ENCODE data around the gene BTBD6.

BTBD6 gene

GRCh38 chr14:105218611-105219010 lies 29.7 kb upstream of the BTBD6 start:
- Histone ChIP-seq H3K27ac (ENCODE audit: low read depth in 2 of 2, low read length in 2 of 2) (no peak overlapping the region), H3K27me3 (ENCODE audit: control insufficient read depth in 2 of 2, insufficient read depth in 2 of 2, low read length in 2 of 2) (no peaks in the 10 kb centered on the region), H3K4me1 (ENCODE audit: control insufficient read depth in 2 of 2, insufficient read depth in 2 of 2, low read length in 2 of 2) (no peaks in the 10 kb centered on the region), H3K9ac (ENCODE audit: low read depth in 1 of 2, low read length in 2 of 2) (no peak overlapping the region), H3K4me3 (ENCODE audit: low read length in 2 of 2) (no peak overlapping the region), H3K36me3 (ENCODE audit: control insufficient read depth in 2 of 2, insufficient read depth in 2 of 2, low read length in 2 of 2) (peaks cover 31 to 38% of the 10 kb centered on the region in 2 donors), H3K9me3 (ENCODE audit: control insufficient read depth in 2 of 2, low read length in 2 of 2) (no peaks in the 10 kb centered on the region)

- no peaks in the 10 kb centered on the region for H3K9me3 ChIP-seq (ENCODE audit: control insufficient read depth in 2 of 2, low read length in 2 of 2)
- no peaks in the 10 kb centered on the region for H3K27me3 ChIP-seq (ENCODE audit: control insufficient read depth in 2 of 2, insufficient read depth in 2 of 2, low read length in 2 of 2)
- H3K4me3 ChIP-seq (ENCODE audit: low read length in 2 of 2): no peak overlapping the region
- peaks cover 31 to 38% of the 10 kb centered on the region in 2 donors for H3K36me3 ChIP-seq (ENCODE audit: control insufficient read depth in 2 of 2, insufficient read depth in 2 of 2, low read length in 2 of 2)
- H3K9ac ChIP-seq (ENCODE audit: low read depth in 1 of 2, low read length in 2 of 2): no peak overlapping the region
- H3K4me1 ChIP-seq (ENCODE audit: control insufficient read depth in 2 of 2, insufficient read depth in 2 of 2, low read length in 2 of 2): no peaks in the 10 kb centered on the region
- no peak overlapping the region for H3K27ac ChIP-seq (ENCODE audit: low read depth in 2 of 2, low read length in 2 of 2)
Observed at GRCh38 chr14:105219043-105219612, 29.2 kb upstream of the BTBD6 start.

GRCh38 chr14:105219753-105220152 lies 28.6 kb upstream of the BTBD6 start:
- Histone ChIP-seq H3K9me3 (ENCODE audit: control insufficient read depth in 2 of 2, low read length in 2 of 2) (no peaks in the 10 kb centered on the region), H3K36me3 (ENCODE audit: control insufficient read depth in 2 of 2, insufficient read depth in 2 of 2, low read length in 2 of 2) (peaks cover 31 to 36% of the 10 kb centered on the region in 2 donors), H3K27me3 (ENCODE audit: control insufficient read depth in 2 of 2, insufficient read depth in 2 of 2, low read length in 2 of 2) (no peaks in the 10 kb centered on the region), H3K27ac (ENCODE audit: low read depth in 2 of 2, low read length in 2 of 2) (no peak overlapping the region), H3K4me3 (ENCODE audit: low read length in 2 of 2) (no peak overlapping the region), H3K4me1 (ENCODE audit: control insufficient read depth in 2 of 2, insufficient read depth in 2 of 2, low read length in 2 of 2) (no peaks in the 10 kb centered on the region), H3K9ac (ENCODE audit: low read depth in 1 of 2, low read length in 2 of 2) (no peak overlapping the region)

DNA sequence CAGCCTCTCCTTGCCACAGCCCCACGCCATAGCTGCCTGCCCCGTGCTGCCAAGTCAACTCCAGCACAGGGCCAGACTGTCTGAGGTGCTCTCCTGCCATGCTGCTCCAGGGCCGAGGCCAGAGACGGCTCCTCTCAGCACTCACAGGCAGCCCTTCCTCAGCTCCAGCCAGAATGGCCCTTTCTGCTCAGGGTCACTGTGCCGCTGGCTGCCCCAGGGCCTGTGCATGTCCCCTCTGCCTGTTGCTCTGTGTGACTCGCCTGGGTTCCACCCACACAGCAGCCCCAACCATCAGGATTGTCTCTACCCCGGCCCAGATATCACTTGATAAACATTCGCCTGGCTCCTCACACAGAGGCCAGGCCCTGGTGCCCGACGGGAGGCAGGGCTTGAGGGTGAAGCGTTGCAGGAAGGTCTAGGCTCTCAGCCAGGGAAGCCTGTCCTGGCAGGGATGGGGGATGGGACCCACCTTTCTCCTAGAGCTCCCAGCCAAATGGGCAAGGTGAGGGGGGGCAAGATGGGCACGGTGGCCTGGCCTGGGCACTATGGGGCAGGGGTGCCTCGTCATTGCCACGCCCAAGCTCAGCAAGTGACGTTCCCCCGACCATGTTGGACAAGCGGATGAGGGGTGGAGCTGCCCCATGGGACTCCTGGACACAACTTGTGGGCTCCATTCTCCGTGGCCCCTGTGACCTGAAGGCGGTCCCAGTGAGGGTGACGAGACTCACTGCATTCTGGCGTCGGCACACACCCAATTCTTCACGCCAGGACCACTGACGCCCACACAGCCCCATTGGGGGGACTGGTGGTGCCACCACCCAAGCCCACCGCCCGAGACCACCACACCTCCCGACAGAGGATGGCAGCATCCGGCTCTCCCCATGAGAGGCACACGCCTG lies 27.4 kb upstream of the BTBD6 start:
- Histone ChIP-seq H3K9me3 (ENCODE audit: control insufficient read depth in 2 of 2, low read length in 2 of 2) (no peaks in the 10 kb centered on the region), H3K9ac (ENCODE audit: low read depth in 1 of 2, low read length in 2 of 2) (no peak overlapping the region), H3K4me1 (ENCODE audit: control insufficient read depth in 2 of 2, insufficient read depth in 2 of 2, low read length in 2 of 2) (no peaks in the 10 kb centered on the region), H3K27me3 (ENCODE audit: control insufficient read depth in 2 of 2, insufficient read depth in 2 of 2, low read length in 2 of 2) (no peaks in the 10 kb centered on the region), H3K4me3 (ENCODE audit: low read length in 2 of 2) (no peak overlapping the region), H3K27ac (ENCODE audit: low read depth in 2 of 2, low read length in 2 of 2) (no peak overlapping the region), H3K36me3 (ENCODE audit: control insufficient read depth in 2 of 2, insufficient read depth in 2 of 2, low read length in 2 of 2) (peaks cover 31 to 32% of the 10 kb centered on the region in 2 donors)

DNA sequence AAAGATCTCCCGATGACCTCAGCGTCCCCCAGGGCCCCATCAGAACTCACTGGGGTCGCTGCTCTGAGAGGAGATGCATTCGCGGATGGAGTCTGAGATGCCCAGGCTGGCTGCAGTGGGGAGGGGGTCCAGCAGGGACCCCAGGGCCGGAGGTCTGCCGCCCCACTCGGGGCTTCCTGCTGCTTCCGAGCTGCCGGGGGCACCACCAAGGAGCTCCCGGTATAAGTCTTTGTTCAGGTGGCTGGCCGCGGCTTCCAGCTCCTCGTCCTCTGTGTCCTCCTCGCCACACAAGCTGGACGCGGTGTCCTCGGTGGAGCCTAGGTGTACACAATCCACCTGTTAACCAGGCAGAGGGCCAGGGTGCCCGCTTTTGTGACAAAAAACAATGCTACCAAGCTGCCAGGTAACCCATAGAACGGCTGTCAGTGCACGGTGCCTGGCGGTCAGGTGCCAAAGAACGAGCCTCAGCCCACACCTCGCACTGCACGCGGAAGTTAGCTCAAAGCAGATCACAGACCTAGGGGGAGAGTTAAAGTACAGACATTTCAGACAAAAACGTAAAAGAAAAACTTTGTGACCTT lies 26.6 kb upstream of the BTBD6 start:
- H3K4me1 ChIP-seq (ENCODE audit: control insufficient read depth in 2 of 2, insufficient read depth in 2 of 2, low read length in 2 of 2): no peaks in the 10 kb centered on the region
- H3K9me3 ChIP-seq (ENCODE audit: control insufficient read depth in 2 of 2, low read length in 2 of 2): no peaks in the 10 kb centered on the region
- H3K9ac ChIP-seq (ENCODE audit: low read depth in 1 of 2, low read length in 2 of 2): no peak overlapping the region
- peaks cover 36 to 39% of the 10 kb centered on the region in 2 donors for H3K36me3 ChIP-seq (ENCODE audit: control insufficient read depth in 2 of 2, insufficient read depth in 2 of 2, low read length in 2 of 2)
- no peaks in the 10 kb centered on the region for H3K27me3 ChIP-seq (ENCODE audit: control insufficient read depth in 2 of 2, insufficient read depth in 2 of 2, low read length in 2 of 2)
- no peak overlapping the region for H3K27ac ChIP-seq (ENCODE audit: low read depth in 2 of 2, low read length in 2 of 2)
- H3K4me3 ChIP-seq (ENCODE audit: low read length in 2 of 2): no peak overlapping the region

DNA sequence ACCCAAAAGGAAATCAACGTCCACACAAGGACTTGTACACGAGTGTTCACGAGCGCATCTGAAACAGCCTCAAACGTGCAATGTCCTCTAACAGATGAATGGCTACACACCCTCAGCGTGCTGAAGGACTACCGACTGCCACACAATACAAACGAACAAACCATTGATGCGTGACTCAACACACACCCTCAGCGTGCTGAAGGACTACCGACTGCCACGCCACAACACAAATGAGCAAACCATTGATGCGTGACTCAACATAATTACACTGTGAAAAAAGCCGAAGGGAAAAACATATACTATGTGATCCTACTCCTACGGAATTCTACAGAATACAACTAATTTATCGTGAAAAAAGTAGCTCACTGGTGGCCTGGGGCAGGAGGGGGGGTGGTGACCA lies 25.1 kb upstream of the BTBD6 start:
- Histone ChIP-seq H3K36me3 (ENCODE audit: control insufficient read depth in 2 of 2, insufficient read depth in 2 of 2, low read length in 2 of 2) (peaks cover 32 to 34% of the 10 kb centered on the region in 2 donors), H3K27ac (ENCODE audit: low read depth in 2 of 2, low read length in 2 of 2) (no peak overlapping the region), H3K4me1 (ENCODE audit: control insufficient read depth in 2 of 2, insufficient read depth in 2 of 2, low read length in 2 of 2) (no peaks in the 10 kb centered on the region)

DNA sequence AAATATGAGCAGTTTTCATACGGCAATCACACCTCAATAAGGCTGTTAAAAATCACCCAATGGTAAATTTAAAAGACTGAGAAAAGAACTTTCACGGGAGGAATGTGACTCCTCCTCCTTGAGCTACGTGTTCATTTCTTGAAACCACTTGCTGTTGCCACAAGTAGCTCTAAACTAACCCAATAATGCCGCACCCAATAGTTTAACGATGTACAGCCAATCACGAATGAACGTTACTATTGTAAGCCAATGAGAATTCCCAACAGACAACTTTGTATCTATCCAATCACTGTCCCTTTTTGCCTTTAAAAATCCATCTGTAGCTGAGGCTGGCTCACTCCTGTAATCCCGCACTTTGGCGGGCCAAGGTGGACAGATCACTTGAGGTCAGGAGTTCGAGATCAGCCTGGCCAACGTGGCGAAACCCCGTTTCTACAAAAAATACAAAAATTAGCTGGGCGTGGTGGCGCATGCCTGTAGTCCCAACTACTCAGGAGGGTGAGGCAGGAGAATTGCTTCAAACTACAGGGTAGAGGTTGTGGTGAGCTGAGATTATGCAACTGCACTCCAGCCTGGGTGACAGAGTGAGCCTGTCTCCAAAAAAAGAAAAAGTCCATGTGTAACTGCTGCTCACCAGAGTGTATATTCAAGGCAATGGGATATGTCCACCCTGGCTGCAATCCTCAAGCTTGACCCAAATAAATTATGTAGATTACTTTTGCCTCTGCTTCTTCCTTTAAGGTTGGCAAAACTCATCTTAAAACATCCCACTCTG lies 24.4 kb upstream of the BTBD6 start:
- H3K9ac ChIP-seq (ENCODE audit: low read depth in 1 of 2, low read length in 2 of 2): no peak overlapping the region
- peaks cover 27 to 30% of the 10 kb centered on the region in 2 donors for H3K36me3 ChIP-seq (ENCODE audit: control insufficient read depth in 2 of 2, insufficient read depth in 2 of 2, low read length in 2 of 2)
- no peak overlapping the region for H3K27ac ChIP-seq (ENCODE audit: low read depth in 2 of 2, low read length in 2 of 2)
- H3K4me1 ChIP-seq (ENCODE audit: control insufficient read depth in 2 of 2, insufficient read depth in 2 of 2, low read length in 2 of 2): no peaks in the 10 kb centered on the region
- no peak overlapping the region for H3K4me3 ChIP-seq (ENCODE audit: low read length in 2 of 2)
- H3K27me3 ChIP-seq (ENCODE audit: control insufficient read depth in 2 of 2, insufficient read depth in 2 of 2, low read length in 2 of 2): no peaks in the 10 kb centered on the region
- no peaks in the 10 kb centered on the region for H3K9me3 ChIP-seq (ENCODE audit: control insufficient read depth in 2 of 2, low read length in 2 of 2)

More for the DNA sequence above, 25.1 kb upstream of the BTBD6 start:
- no peaks in the 10 kb centered on the region for H3K27me3 ChIP-seq (ENCODE audit: control insufficient read depth in 2 of 2, insufficient read depth in 2 of 2, low read length in 2 of 2)
- no peak overlapping the region for H3K4me3 ChIP-seq (ENCODE audit: low read length in 2 of 2)
- H3K9me3 ChIP-seq (ENCODE audit: control insufficient read depth in 2 of 2, low read length in 2 of 2): no peaks in the 10 kb centered on the region
- H3K9ac ChIP-seq (ENCODE audit: low read depth in 1 of 2, low read length in 2 of 2): no peak overlapping the region

- Histone ChIP-seq H3K27ac (ENCODE audit: low read depth in 2 of 2, low read length in 2 of 2) (no peak overlapping the region), H3K36me3 (ENCODE audit: control insufficient read depth in 2 of 2, insufficient read depth in 2 of 2, low read length in 2 of 2) (peaks cover 22 to 25% of the 10 kb centered on the region in 2 donors), H3K9me3 (ENCODE audit: control insufficient read depth in 2 of 2, low read length in 2 of 2) (no peaks in the 10 kb centered on the region), H3K4me1 (ENCODE audit: control insufficient read depth in 2 of 2, insufficient read depth in 2 of 2, low read length in 2 of 2) (no peaks in the 10 kb centered on the region), H3K27me3 (ENCODE audit: control insufficient read depth in 2 of 2, insufficient read depth in 2 of 2, low read length in 2 of 2) (no peaks in the 10 kb centered on the region), H3K9ac (ENCODE audit: low read depth in 1 of 2, low read length in 2 of 2) (no peak overlapping the region), H3K4me3 (ENCODE audit: low read length in 2 of 2) (no peak overlapping the region)
Observed at GRCh38 chr14:105224845-105225570, 23.3 kb upstream of the BTBD6 start.

- Histone ChIP-seq H3K4me1 (ENCODE audit: control insufficient read depth in 2 of 2, insufficient read depth in 2 of 2, low read length in 2 of 2) (no peaks in the 10 kb centered on the region), H3K27me3 (ENCODE audit: control insufficient read depth in 2 of 2, insufficient read depth in 2 of 2, low read length in 2 of 2) (no peaks in the 10 kb centered on the region), H3K9me3 (ENCODE audit: control insufficient read depth in 2 of 2, low read length in 2 of 2) (no peaks in the 10 kb centered on the region), H3K36me3 (ENCODE audit: control insufficient read depth in 2 of 2, insufficient read depth in 2 of 2, low read length in 2 of 2) (peaks cover 18% of the 10 kb centered on the region in 2 donors), H3K4me3 (ENCODE audit: low read length in 2 of 2) (no peak overlapping the region), H3K9ac (ENCODE audit: low read depth in 1 of 2, low read length in 2 of 2) (no peak overlapping the region), H3K27ac (ENCODE audit: low read depth in 2 of 2, low read length in 2 of 2) (no peak overlapping the region)
Observed at GRCh38 chr14:105226198-105226597, 22.1 kb upstream of the BTBD6 start.

Data from mucosa of rectum (tissue), 2 donors.